Caco-2 (cell line): ENCODE data around the gene POLR2E. TPM values are rescaled to one million over a fixed set of nuclear protein-coding genes. Genes with fewer than 3 reads are reported as not detected.
A peak's percentile ranks its signal among the peaks of the same experiment; 100 is the strongest.

Experiments
- BruUV-seq: library from RNA; stranded (reverse); fragments of 400-500 nt; replicated peaks from 2 replicates; lab custom pipeline; 2021; lab: Mats Ljungman, UMichigan
- CTCF ChIA-PET: fragments of 300-600 bp; sonication (Branson Sonifier 250); formaldehyde crosslinking; loops from one replicate; lab custom pipeline; 2022; ENCODE audit warnings: antibody characterized with exemption; lab: Charles Lee
- POLR2A ChIA-PET: fragments of 300-600 bp; sonication (Branson Sonifier 250); formaldehyde crosslinking; loops from one replicate; lab custom pipeline; 2022; ENCODE audit warnings: antibody characterized with exemption; lab: Charles Lee
- DNase-seq, 2 experiments: peaks; one replicate each; pipeline versions ENCODE4 v3.0.0 to v3.0.0-alpha.2; 2020 to 2022
- H3K27me3 ChIP-seq: replicated peaks from 2 replicates; pipeline ENCODE4 v1.6.0; 2011; ENCODE audit warnings: low read length; ENCODE audit not compliant: control insufficient read depth, insufficient read depth
- H3K36me3 ChIP-seq: 2 replicates; pipeline ENCODE4 v1.5.1; 2011; ENCODE audit warnings: low read length; ENCODE audit not compliant: control insufficient read depth, insufficient read depth
- H3K4me1 ChIP-seq: fragments of 250-450 bp; sonication (Bioruptor Pico); 2 replicates; pipeline ENCODE4 v1.5.1; 2020; ENCODE audit warnings: mild to moderate bottlenecking
- H3K4me3 ChIP-seq: 2 replicates; pipeline ENCODE4 v1.5.1; 2011; ENCODE audit warnings: low read depth, mild to moderate bottlenecking, control low read depth, low read length
- H3K9me3 ChIP-seq: fragments of 250-450 bp; sonication (Bioruptor Pico); 2 replicates; pipeline ENCODE4 v1.5.1; 2020; ENCODE audit warnings: mild to moderate bottlenecking, moderate library complexity
- H3K27ac Mint-ChIP-seq: one replicate; pipeline ENCODE4 v1.8.0; 2022; ENCODE audit warnings: mixed read lengths; ENCODE audit not compliant: unreplicated experiment
- H3K27me3 Mint-ChIP-seq: one replicate; pipeline ENCODE4 v1.8.0; 2022; ENCODE audit warnings: mixed read lengths; ENCODE audit not compliant: insufficient read depth, unreplicated experiment
- H3K36me3 Mint-ChIP-seq: one replicate; pipeline ENCODE4 v1.8.0; 2022; ENCODE audit warnings: mild to moderate bottlenecking, mixed read lengths; ENCODE audit not compliant: insufficient read depth, unreplicated experiment
- H3K4me1 Mint-ChIP-seq: one replicate; pipeline ENCODE4 v1.8.0; 2022; ENCODE audit warnings: low read depth, mixed read lengths; ENCODE audit not compliant: unreplicated experiment
- H3K4me3 Mint-ChIP-seq: one replicate; pipeline ENCODE4 v1.8.0; 2022; ENCODE audit warnings: mild to moderate bottlenecking, moderate library complexity, mixed read lengths; ENCODE audit not compliant: unreplicated experiment
- H3K9me3 Mint-ChIP-seq: one replicate; pipeline ENCODE4 v1.8.0; 2022; ENCODE audit warnings: mixed read lengths; ENCODE audit not compliant: unreplicated experiment
- intact Hi-C: fragments of 100-400 bp; cut with micrococcal nuclease; formaldehyde crosslinking; loops from one replicate; pipeline ENCODE4 v1.10.0; 2022; ENCODE audit not compliant: unreplicated experiment
- total RNA-seq: library from RNA; stranded (reverse); gene quantifications from 2 replicates; pipeline ENCODE4 v1.2.3, GENCODE V29; 2022
- TF ChIP-seq, protein P1 (sequence below), 2 experiments: fragments of 200-600 bp in 1 of 2; IDR thresholded peaks; 1 replicate in 1 of 2; 2 replicates in 1 of 2; pipeline versions ENCODE4 v1.5.1 to v1.8.0; 2011 to 2022; ENCODE audit warnings: antibody characterized with exemption in 1 of 2, control low read depth in 1 of 2, inconsistent platforms in 1 of 2, low read depth in 1 of 2, low read length in 1 of 2, mild to moderate bottlenecking in 1 of 2, moderate library complexity in 1 of 2; ENCODE audit not compliant: insufficient read depth in 1 of 2, severe bottlenecking in 1 of 2, unreplicated experiment in 1 of 2

POLR2E gene
- total RNA-seq, 1 experiment from 2014 or later: 264 TPM

DNA sequence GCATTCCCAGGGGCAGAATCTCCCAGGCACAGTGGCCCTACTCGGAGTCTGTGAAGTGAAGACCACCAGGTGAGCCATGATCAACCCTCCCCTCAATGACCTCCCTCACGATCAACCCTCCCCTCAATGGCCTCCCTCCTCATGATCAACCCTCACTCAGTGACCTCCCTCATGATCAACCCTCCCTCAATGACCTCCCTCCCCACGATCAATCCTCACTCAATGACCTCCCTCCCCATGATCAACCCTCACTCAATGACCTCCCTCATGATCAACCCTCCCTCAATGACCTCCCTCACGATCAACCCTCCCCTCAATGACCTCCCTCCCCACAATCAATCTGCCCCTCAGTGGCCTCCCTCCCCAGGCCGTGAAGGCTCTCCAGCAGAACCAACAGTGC lies 46.8 kb upstream of the POLR2E start:
- peaks cover 65% of the 10 kb centered on the region for H3K36me3 Mint-ChIP-seq
- POLR2A ChIA-PET: no interaction called here
- Histone ChIP-seq H3K36me3 (peaks cover 5% of the 10 kb centered on the region), H3K27me3 (no peaks in the 10 kb centered on the region), H3K9me3 (no peaks in the 10 kb centered on the region), H3K4me1 (no peaks in the 10 kb centered on the region), H3K4me3 (no peak overlapping the region)
- no peaks in the 10 kb centered on the region for H3K27me3 Mint-ChIP-seq
- TF ChIP-seq, protein P1, sequence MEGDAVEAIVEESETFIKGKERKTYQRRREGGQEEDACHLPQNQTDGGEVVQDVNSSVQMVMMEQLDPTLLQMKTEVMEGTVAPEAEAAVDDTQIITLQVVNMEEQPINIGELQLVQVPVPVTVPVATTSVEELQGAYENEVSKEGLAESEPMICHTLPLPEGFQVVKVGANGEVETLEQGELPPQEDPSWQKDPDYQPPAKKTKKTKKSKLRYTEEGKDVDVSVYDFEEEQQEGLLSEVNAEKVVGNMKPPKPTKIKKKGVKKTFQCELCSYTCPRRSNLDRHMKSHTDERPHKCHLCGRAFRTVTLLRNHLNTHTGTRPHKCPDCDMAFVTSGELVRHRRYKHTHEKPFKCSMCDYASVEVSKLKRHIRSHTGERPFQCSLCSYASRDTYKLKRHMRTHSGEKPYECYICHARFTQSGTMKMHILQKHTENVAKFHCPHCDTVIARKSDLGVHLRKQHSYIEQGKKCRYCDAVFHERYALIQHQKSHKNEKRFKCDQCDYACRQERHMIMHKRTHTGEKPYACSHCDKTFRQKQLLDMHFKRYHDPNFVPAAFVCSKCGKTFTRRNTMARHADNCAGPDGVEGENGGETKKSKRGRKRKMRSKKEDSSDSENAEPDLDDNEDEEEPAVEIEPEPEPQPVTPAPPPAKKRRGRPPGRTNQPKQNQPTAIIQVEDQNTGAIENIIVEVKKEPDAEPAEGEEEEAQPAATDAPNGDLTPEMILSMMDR (IDR thresholded peaks at IDR 0.05; ENCODE audit: insufficient read depth in 1 of 2, low read depth in 1 of 2, low read length in 1 of 2, severe bottlenecking in 1 of 2, unreplicated experiment in 1 of 2): no peak
- H3K9me3 Mint-ChIP-seq: peaks cover 18% of the 10 kb centered on the region
- no peak for DNase-seq
- no peaks in the 10 kb centered on the region for H3K4me1 Mint-ChIP-seq
- intact Hi-C loops: no loop called here
- H3K27ac Mint-ChIP-seq: peak overlapping the region; percentile 35
- CTCF ChIA-PET: no interaction called here
- H3K4me3 Mint-ChIP-seq: no peak overlapping the region
- BruUV-seq: no TSS peak

DNA sequence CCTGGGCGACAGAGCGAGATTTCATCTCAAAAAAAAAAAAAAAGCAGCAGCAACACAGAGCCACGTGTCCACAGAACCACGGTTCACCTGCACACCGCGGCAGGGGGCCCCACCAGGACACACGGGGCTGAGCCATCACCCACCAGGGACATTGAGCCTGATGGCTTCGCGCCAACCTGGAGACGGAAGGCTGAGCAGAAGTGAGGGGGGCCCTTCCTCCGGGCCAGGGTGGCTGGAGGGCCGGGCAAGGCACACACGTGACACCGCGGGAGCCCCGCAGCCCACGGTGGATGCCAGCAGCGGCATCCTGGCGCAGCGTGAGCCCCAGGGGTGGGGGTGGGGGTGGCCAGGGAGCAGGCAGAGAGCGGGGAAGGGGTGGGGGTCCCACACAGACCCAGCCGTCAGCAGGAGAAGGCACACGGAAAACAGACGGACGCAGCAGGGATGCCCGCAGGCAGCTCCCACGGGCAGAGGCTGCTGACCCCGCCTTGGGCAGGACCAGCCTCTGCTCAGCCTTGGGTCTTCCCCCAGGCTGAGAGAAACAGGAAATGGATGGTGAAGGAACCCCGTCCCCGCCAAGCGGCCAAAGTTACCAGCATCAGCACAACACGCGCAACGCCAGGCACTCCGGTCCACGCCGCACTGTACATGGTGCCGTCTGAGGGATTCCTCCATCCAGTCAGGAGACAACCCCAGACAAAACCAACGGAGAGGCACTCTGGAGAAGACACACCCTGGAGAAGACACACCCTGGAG lies 45.3 kb upstream of the POLR2E start:
- Mint-ChIP-seq H3K27ac (no peak overlapping the region), H3K36me3 (peaks cover 62% of the 10 kb centered on the region)
- CTCF ChIA-PET: no interaction called here

DNA sequence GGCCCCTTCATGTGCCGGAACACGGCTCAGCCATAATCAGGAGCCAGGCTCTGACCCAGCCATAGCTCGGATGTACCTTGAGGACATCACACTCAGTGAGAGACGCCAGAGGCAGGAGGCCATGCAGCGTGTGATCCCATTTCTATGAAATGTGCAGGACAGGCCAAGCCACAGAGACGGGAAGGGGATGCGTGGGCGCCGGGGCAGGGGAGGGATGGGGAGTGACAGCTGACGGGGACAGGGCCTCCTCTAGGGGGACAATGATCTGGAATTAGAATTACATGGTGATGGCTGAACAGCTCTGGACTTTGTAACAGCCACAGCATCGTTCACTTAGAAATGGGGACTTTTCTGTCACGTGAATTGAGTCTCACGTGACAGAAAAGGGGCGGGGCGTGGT lies 44.0 kb upstream of the POLR2E start:
- Histone ChIP-seq H3K4me1 (no peaks in the 10 kb centered on the region), H3K27me3 (no peaks in the 10 kb centered on the region), H3K9me3 (no peaks in the 10 kb centered on the region), H3K4me3 (no peak overlapping the region), H3K36me3 (peaks cover 5% of the 10 kb centered on the region)
- no peak overlapping the region for H3K4me3 Mint-ChIP-seq
- TF ChIP-seq, protein P1 (IDR thresholded peaks at IDR 0.05; ENCODE audit: insufficient read depth in 1 of 2, low read depth in 1 of 2, low read length in 1 of 2, severe bottlenecking in 1 of 2, unreplicated experiment in 1 of 2): no peak
- H3K36me3 Mint-ChIP-seq: peaks cover 51% of the 10 kb centered on the region
- no peaks in the 10 kb centered on the region for H3K27me3 Mint-ChIP-seq
- ChIA-PET CTCF (no interaction called here), POLR2A (no interaction called here)
- no peaks in the 10 kb centered on the region for H3K4me1 Mint-ChIP-seq
- BruUV-seq: no TSS peak
- H3K9me3 Mint-ChIP-seq: peaks cover 9% of the 10 kb centered on the region
- DNase-seq: no peak
- intact Hi-C loops: no loop called here
- no peak overlapping the region for H3K27ac Mint-ChIP-seq

More for the DNA sequence above, 45.3 kb upstream of the POLR2E start:
- no peaks in the 10 kb centered on the region for H3K27me3 Mint-ChIP-seq
- intact Hi-C loops: no loop called here
- Histone ChIP-seq H3K4me3 (no peak overlapping the region), H3K4me1 (no peaks in the 10 kb centered on the region), H3K36me3 (peaks cover 5% of the 10 kb centered on the region), H3K27me3 (no peaks in the 10 kb centered on the region), H3K9me3 (no peaks in the 10 kb centered on the region)
- BruUV-seq: no TSS peak
- no peak for DNase-seq
- H3K4me3 Mint-ChIP-seq: no peak overlapping the region
- H3K9me3 Mint-ChIP-seq: peaks cover 18% of the 10 kb centered on the region
- POLR2A ChIA-PET: no interaction called here
- H3K4me1 Mint-ChIP-seq: no peaks in the 10 kb centered on the region
- TF ChIP-seq, protein P1 (IDR thresholded peaks at IDR 0.05; ENCODE audit: insufficient read depth in 1 of 2, low read depth in 1 of 2, low read length in 1 of 2, severe bottlenecking in 1 of 2, unreplicated experiment in 1 of 2): no peak
